Endothelial cell (in vitro differentiated cells): Measurements from ENCODE around the gene VWF. TPM values are rescaled to one million over a fixed set of nuclear protein-coding genes. Genes with fewer than 3 reads are reported as not detected.

Experiments
- DNase-seq: peaks from one replicate; pipeline ENCODE4 v3.0.0; 2021; ENCODE audit warnings: low spot score
- H3K27ac Mint-ChIP-seq: one replicate; pipeline ENCODE4 v1.8.0; 2021; ENCODE audit warnings: mixed read lengths, inconsistent platforms; ENCODE audit not compliant: unreplicated experiment
- H3K27me3 Mint-ChIP-seq: one replicate; pipeline ENCODE4 v1.8.0; 2021; ENCODE audit warnings: mild to moderate bottlenecking, moderate library complexity, mixed read lengths, inconsistent platforms; ENCODE audit not compliant: unreplicated experiment
- H3K36me3 Mint-ChIP-seq: one replicate; pipeline ENCODE4 v1.8.0; 2021; ENCODE audit warnings: mild to moderate bottlenecking, low read depth, mixed read lengths, inconsistent platforms; ENCODE audit not compliant: unreplicated experiment
- H3K4me1 Mint-ChIP-seq: one replicate; pipeline ENCODE4 v1.8.0; 2021; ENCODE audit warnings: mild to moderate bottlenecking, mixed read lengths, inconsistent platforms; ENCODE audit not compliant: unreplicated experiment
- H3K4me3 Mint-ChIP-seq: one replicate; pipeline ENCODE4 v1.8.0; 2021; ENCODE audit warnings: mild to moderate bottlenecking, mixed read lengths, inconsistent platforms; ENCODE audit not compliant: unreplicated experiment
- H3K9me3 Mint-ChIP-seq: one replicate; pipeline ENCODE4 v1.8.0; 2021; ENCODE audit warnings: mixed read lengths, inconsistent platforms; ENCODE audit not compliant: unreplicated experiment
- CTCF ChIP-seq: fragments of 200-600 bp; sonication (generic); IDR thresholded peaks from one replicate; pipeline ENCODE4 v1.5.0; 2021; ENCODE audit warnings: antibody characterized with exemption; ENCODE audit not compliant: unreplicated experiment
- long read RNA-seq: library from polyadenylated mRNA; unstranded; transcript quantifications from one replicate; pipeline ENCODE4 v2.0.0, GENCODE V29; 2020; ENCODE audit not compliant: unreplicated experiment
- total RNA-seq: library from RNA; stranded (reverse); fragmentation: NEBNext Ultra II Directional; extraction: Animal tissue kit (Norgen Biotek cat#: 25700); gene quantifications from one replicate; pipeline ENCODE4 v1.2.1, GENCODE V29; 2021; ENCODE audit not compliant: unreplicated experiment

VWF gene
- total RNA-seq = 56.0 TPM
- long read RNA-seq, partial matches to known transcripts = 5 of 6 reads
- long read RNA-seq, other reads (novel, unspliced or antisense) = 1 of 6 reads

GRCh38 chr12:6124411-6125309, at the start of gene VWF:
TSS of gene VWF (minus strand) at chr12:6124670. CDS start at chr12:6123196, 1,474 bp downstream.
- Mint-ChIP-seq H3K27me3 (no peaks in the 10 kb centered on the region), H3K27ac (peak within 1 kb of the TSS; percentile 93), H3K4me1 (peaks cover 42% of the 10 kb centered on the region), H3K36me3 (no peaks in the 10 kb centered on the region), H3K9me3 (no peaks in the 10 kb centered on the region), H3K4me3 (peak within 1 kb of the TSS; percentile 65)
- DNase-seq = peak; percentile 40
- no peak for TF ChIP-seq CTCF

- DNase-seq = no peak
- no peaks in the 10 kb centered on the region for H3K9me3 Mint-ChIP-seq
- no peak for TF ChIP-seq CTCF
- no peak overlapping the region for H3K4me3 Mint-ChIP-seq
- H3K27me3 Mint-ChIP-seq = peaks cover 5% of the 10 kb centered on the region
- H3K36me3 Mint-ChIP-seq = no peaks in the 10 kb centered on the region
- no peak overlapping the region for H3K27ac Mint-ChIP-seq
- H3K4me1 Mint-ChIP-seq = no peaks in the 10 kb centered on the region
These were observed 48.4 kb upstream of the VWF start for GRCh38 chr12:6172862-6173261.

GRCh38 chr12:6172086-6172485, 47.6 kb upstream of the VWF start:
- H3K27me3 Mint-ChIP-seq = peaks cover 8% of the 10 kb centered on the region
- no peak overlapping the region for H3K27ac Mint-ChIP-seq
- no peaks in the 10 kb centered on the region for H3K4me1 Mint-ChIP-seq

GRCh38 chr12:6171409-6172015, 47.0 kb upstream of the VWF start:
- Mint-ChIP-seq H3K27ac (no peak overlapping the region), H3K9me3 (no peaks in the 10 kb centered on the region), H3K27me3 (peaks cover 8% of the 10 kb centered on the region), H3K4me1 (no peaks in the 10 kb centered on the region), H3K4me3 (no peak overlapping the region), H3K36me3 (no peaks in the 10 kb centered on the region)
- no peak for TF ChIP-seq CTCF
- DNase-seq = no peak

More at GRCh38 chr12:6172086-6172485, 47.6 kb upstream of the VWF start:
- Mint-ChIP-seq H3K36me3 (no peaks in the 10 kb centered on the region), H3K4me3 (no peak overlapping the region), H3K9me3 (no peaks in the 10 kb centered on the region)
- TF ChIP-seq CTCF = no peak
- no peak for DNase-seq
